MM.1S (cell line): ENCODE results near the gene MAGEA10.

Experiments
- CTCF ChIP-seq: fragments of 300-600 bp; sonication (generic); IDR thresholded peaks from 2 replicates; pipeline ENCODE4 v1.5.1; 2016; ENCODE audit warnings: antibody characterized with exemption, low read length, mixed read lengths
- EZH2 ChIP-seq: fragments of 300-600 bp; sonication (generic); optimal IDR thresholded peaks from 2 replicates; pipeline ENCODE3; 2017; ENCODE audit warnings: low read depth, mild to moderate bottlenecking, antibody characterized with exemption, low read length, mixed read lengths
- EZH2phosphoT487 ChIP-seq: fragments of 300-600 bp; sonication (generic); IDR thresholded peaks from 2 replicates; pipeline ENCODE4 v1.6.1; 2018; ENCODE audit warnings: antibody characterized with exemption, low read length

GRCh38 chrX:152149648-152150047, 11.3 kb upstream of the MAGEA10 start:
- TF ChIP-seq CTCF (no peak), EZH2 (no peak), EZH2phosphoT487 (no peak)
